ENCODE data around the gene RRAGC. TPM values are rescaled to one million over a fixed set of nuclear protein-coding genes. Genes with fewer than 3 reads are reported as not detected.

RRAGC gene
- total RNA-seq, 1 experiment from 2014 or later: 11.4 TPM

Other genes starting within 250 kb of the RRAGC start
- gene MYCBP, start 13.6 kb upstream of the RRAGC start, total RNA-seq (2021): 31.4 to 43.6 TPM (median 34.9 TPM) in 3 replicates
- not detected in 3 replicates for gene GJA9, start 21.8 kb upstream of the RRAGC start, total RNA-seq (2021)
- gene RHBDL2, start 82.1 kb upstream of the RRAGC start, total RNA-seq (2021): 0.26 to 0.30 TPM (median 0.27 TPM) in 3 replicates
- 183 to 214 TPM (median 212 TPM) in 3 replicates for gene AKIRIN1, start 131.5 kb upstream of the RRAGC start, total RNA-seq (2021)
- gene NDUFS5, start 166.6 kb upstream of the RRAGC start, total RNA-seq (2021): 402 to 430 TPM (median 414 TPM) in 3 replicates